Neural progenitor cell (in vitro differentiated cells): Measurements from ENCODE around the gene RHBG. TPM values are rescaled to one million over a fixed set of nuclear protein-coding genes. Genes with fewer than 3 reads are reported as not detected.

Experiments used
- DNase-seq: peaks from one replicate; pipeline ENCODE4 v3.0.0-alpha.2; 2016; ENCODE audit warnings: low spot score
- H2AFZ ChIP-seq: fragments of 200-600 bp; sonication (generic); replicated peaks from 2 replicates; pipeline ENCODE4 v1.6.1; 2016; ENCODE audit warnings: antibody characterized with exemption
- H3F3A ChIP-seq: fragments of 200-600 bp; sonication (generic); 2 replicates; pipeline ENCODE4 v1.6.1; 2016; ENCODE audit warnings: antibody characterized with exemption, low read depth
- H3K27ac ChIP-seq: fragments of 200-600 bp; sonication (generic); 2 replicates; pipeline ENCODE4 v1.5.1; 2016; ENCODE audit warnings: mild to moderate bottlenecking
- H3K27me3 ChIP-seq: fragments of 200-600 bp; sonication (generic); 2 replicates; pipeline ENCODE4 v1.6.1; 2016; ENCODE audit warnings: mild to moderate bottlenecking, moderate library complexity
- H3K36me3 ChIP-seq: fragments of 200-600 bp; sonication (generic); 2 replicates; pipeline ENCODE4 v1.5.1; 2016
- H3K4me1 ChIP-seq: fragments of 200-600 bp; sonication (generic); 2 replicates; pipeline ENCODE4 v1.6.1; 2016; ENCODE audit warnings: mixed run types
- H3K4me2 ChIP-seq: fragments of 200-600 bp; sonication (generic); 2 replicates; pipeline ENCODE4 v1.6.1; 2016
- H3K4me3 ChIP-seq: fragments of 200-600 bp; sonication (generic); 2 replicates; pipeline ENCODE4 v1.5.1; 2016
- H3K79me2 ChIP-seq: fragments of 200-600 bp; sonication (generic); 2 replicates; pipeline ENCODE4 v1.6.1; 2016; ENCODE audit warnings: low read depth
- H3K9ac ChIP-seq: fragments of 200-600 bp; sonication (generic); 2 replicates; pipeline ENCODE4 v1.6.1; 2016
- H3K9me3 ChIP-seq: fragments of 200-600 bp; sonication (generic); 2 replicates; pipeline ENCODE4 v1.5.1; 2016; ENCODE audit warnings: low read depth
- H4K20me1 ChIP-seq: fragments of 200-600 bp; sonication (generic); 2 replicates; pipeline ENCODE4 v1.6.1; 2016; ENCODE audit warnings: low read depth
- H3K27ac Mint-ChIP-seq: 3 replicates; pipeline ENCODE4 v1.8.0; 2021; ENCODE audit warnings: mixed read lengths
- H3K27me3 Mint-ChIP-seq: 2 replicates; pipeline ENCODE4 v1.8.0; 2022; ENCODE audit warnings: low read depth, mild to moderate bottlenecking, inconsistent platforms, moderate library complexity, mixed read lengths; ENCODE audit not compliant: insufficient read depth
- H3K36me3 Mint-ChIP-seq: 3 replicates; pipeline ENCODE4 v1.8.0; 2021; ENCODE audit warnings: mixed read lengths
- H3K4me1 Mint-ChIP-seq: 3 replicates; pipeline ENCODE4 v1.8.0; 2021; ENCODE audit warnings: mixed read lengths
- H3K4me3 Mint-ChIP-seq: 3 replicates; pipeline ENCODE4 v1.8.0; 2021; ENCODE audit warnings: mild to moderate bottlenecking, moderate library complexity, mixed read lengths
- H3K9me3 Mint-ChIP-seq: 3 replicates; pipeline ENCODE4 v1.8.0; 2020; ENCODE audit warnings: mixed read lengths
- EZH2 ChIP-seq: fragments of 200-600 bp; sonication (generic); IDR thresholded peaks from 2 replicates; pipeline ENCODE4 v1.6.1; 2017; ENCODE audit warnings: antibody characterized with exemption, mild to moderate bottlenecking, moderate library complexity
- EZH2phosphoT487 ChIP-seq: fragments of 200-600 bp; sonication (generic); IDR thresholded peaks from 2 replicates; pipeline ENCODE4 v1.6.1; 2017; ENCODE audit warnings: antibody characterized with exemption
- total RNA-seq: library from RNA; depleted of rRNA; stranded (reverse); fragments of >200 nt; gene quantifications from 2 replicates; pipeline ENCODE4 v1.2.3, GENCODE V29; 2015; ENCODE audit warnings: low replicate concordance
- TF ChIP-seq, protein P1 (sequence below): fragments of 200-600 bp; sonication (generic); IDR thresholded peaks from 2 replicates; pipeline ENCODE4 v1.5.1; 2017; ENCODE audit warnings: antibody characterized with exemption, mild to moderate bottlenecking

Gene RHBG
- total RNA-seq, 1 donor from 2014 or later: not detected

GRCh38 chr1:156410740-156411139 is 41.7 kb downstream of the RHBG start:
- no peaks in the 10 kb centered on the region for H3K9me3 ChIP-seq
- no peaks in the 10 kb centered on the region for H3K36me3 Mint-ChIP-seq
- peaks cover 25% of the 10 kb centered on the region for H4K20me1 ChIP-seq
- H3K9ac ChIP-seq: no peak overlapping the region
- H3K4me3 ChIP-seq: no peak overlapping the region
- peak overlapping the region; percentile 39 for H3K4me3 Mint-ChIP-seq
- no peaks in the 10 kb centered on the region for H3F3A ChIP-seq
- H3K36me3 ChIP-seq: no peaks in the 10 kb centered on the region
- no peaks in the 10 kb centered on the region for H3K79me2 ChIP-seq
- peaks cover 57% of the 10 kb centered on the region for H3K27me3 Mint-ChIP-seq
- H3K9me3 Mint-ChIP-seq: no peaks in the 10 kb centered on the region
- H2AFZ ChIP-seq: no peak overlapping the region
- TF ChIP-seq, protein P1, sequence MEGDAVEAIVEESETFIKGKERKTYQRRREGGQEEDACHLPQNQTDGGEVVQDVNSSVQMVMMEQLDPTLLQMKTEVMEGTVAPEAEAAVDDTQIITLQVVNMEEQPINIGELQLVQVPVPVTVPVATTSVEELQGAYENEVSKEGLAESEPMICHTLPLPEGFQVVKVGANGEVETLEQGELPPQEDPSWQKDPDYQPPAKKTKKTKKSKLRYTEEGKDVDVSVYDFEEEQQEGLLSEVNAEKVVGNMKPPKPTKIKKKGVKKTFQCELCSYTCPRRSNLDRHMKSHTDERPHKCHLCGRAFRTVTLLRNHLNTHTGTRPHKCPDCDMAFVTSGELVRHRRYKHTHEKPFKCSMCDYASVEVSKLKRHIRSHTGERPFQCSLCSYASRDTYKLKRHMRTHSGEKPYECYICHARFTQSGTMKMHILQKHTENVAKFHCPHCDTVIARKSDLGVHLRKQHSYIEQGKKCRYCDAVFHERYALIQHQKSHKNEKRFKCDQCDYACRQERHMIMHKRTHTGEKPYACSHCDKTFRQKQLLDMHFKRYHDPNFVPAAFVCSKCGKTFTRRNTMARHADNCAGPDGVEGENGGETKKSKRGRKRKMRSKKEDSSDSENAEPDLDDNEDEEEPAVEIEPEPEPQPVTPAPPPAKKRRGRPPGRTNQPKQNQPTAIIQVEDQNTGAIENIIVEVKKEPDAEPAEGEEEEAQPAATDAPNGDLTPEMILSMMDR: no peak
- TF ChIP-seq EZH2: no peak
- no peak for TF ChIP-seq EZH2phosphoT487
- no peak overlapping the region for H3K27ac Mint-ChIP-seq
- H3K4me2 ChIP-seq: no peak overlapping the region
- no peak for DNase-seq
- no peak overlapping the region for H3K27ac ChIP-seq
- peaks cover 87% of the 10 kb centered on the region for H3K27me3 ChIP-seq
- H3K4me1 Mint-ChIP-seq: no peaks in the 10 kb centered on the region
- H3K4me1 ChIP-seq: no peaks in the 10 kb centered on the region

- Histone ChIP-seq H4K20me1 (peaks cover 36% of the 10 kb centered on the region), H3K9ac (no peak overlapping the region), H3K4me3 (no peak overlapping the region), H3K27ac (no peak overlapping the region), H2AFZ (no peak overlapping the region), H3K4me2 (no peak overlapping the region), H3F3A (no peaks in the 10 kb centered on the region), H3K79me2 (no peaks in the 10 kb centered on the region), H3K9me3 (no peaks in the 10 kb centered on the region), H3K36me3 (no peaks in the 10 kb centered on the region), H3K4me1 (no peaks in the 10 kb centered on the region), H3K27me3 (peaks cover 87% of the 10 kb centered on the region)
- Mint-ChIP-seq H3K4me3 (no peak overlapping the region), H3K36me3 (no peaks in the 10 kb centered on the region), H3K27ac (no peak overlapping the region), H3K9me3 (no peaks in the 10 kb centered on the region), H3K27me3 (peaks cover 56% of the 10 kb centered on the region), H3K4me1 (peaks cover under 1% of the 10 kb centered on the region)
- TF ChIP-seq EZH2phosphoT487 (no peak), EZH2 (no peak)
- TF ChIP-seq, protein P1: no peak
- DNase-seq: no peak
Measured at GRCh38 chr1:156412653-156413321, 43.8 kb downstream of the RHBG start.

DNA sequence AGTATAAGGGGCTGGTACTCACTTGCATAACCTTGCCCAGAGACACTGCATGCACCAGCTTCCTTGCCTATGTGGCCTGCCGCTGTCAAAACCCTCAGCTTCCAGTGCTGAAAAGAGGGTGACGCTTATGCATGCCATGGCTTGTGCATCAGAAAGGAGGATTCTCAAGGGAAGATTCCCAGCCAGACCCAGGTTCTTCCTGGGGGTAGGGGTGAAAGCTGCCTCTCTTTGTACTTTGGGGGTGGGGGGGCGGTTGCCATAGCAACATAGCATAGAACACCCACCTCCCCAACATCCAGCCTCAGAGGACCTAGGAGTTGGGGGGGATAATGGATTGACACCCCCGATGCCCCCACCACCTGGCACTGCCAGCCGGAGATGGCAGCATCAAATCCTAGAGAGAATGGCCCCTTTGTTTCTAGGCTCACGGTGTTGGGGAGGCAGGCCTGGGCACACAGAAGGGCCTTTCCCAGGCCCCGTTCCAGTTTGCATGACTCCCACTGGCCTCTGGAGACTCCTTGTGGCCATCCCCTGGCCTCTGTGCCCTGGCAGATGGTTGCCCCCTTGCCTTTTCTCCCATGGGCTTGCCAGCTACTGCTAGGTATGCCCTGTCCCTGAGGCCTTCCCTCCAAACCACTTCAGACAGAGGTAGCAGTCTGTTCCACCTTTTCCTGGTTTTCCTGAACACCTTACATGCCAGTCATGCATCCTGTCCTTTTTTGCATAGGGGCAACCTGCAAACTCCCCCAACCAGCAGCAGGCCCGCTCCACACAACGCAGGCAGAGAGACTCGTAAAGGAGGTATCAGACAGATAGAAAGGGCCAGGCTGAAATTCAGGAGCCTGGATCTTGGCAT is 44.6 kb downstream of the RHBG start:
- H3K27me3 ChIP-seq: peaks cover 87% of the 10 kb centered on the region
- H3K27ac ChIP-seq: no peak overlapping the region
- no peak for DNase-seq
- no peaks in the 10 kb centered on the region for H3K36me3 Mint-ChIP-seq
- no peaks in the 10 kb centered on the region for H3K4me1 ChIP-seq
- H3K4me3 ChIP-seq: no peak overlapping the region
- H3K4me3 Mint-ChIP-seq: no peak overlapping the region
- no peaks in the 10 kb centered on the region for H3K79me2 ChIP-seq
- H3K27me3 Mint-ChIP-seq: peaks cover 58% of the 10 kb centered on the region
- H3K27ac Mint-ChIP-seq: no peak overlapping the region
- peaks cover 2% of the 10 kb centered on the region for H3K4me1 Mint-ChIP-seq
- no peak overlapping the region for H3K9ac ChIP-seq
- no peaks in the 10 kb centered on the region for H3K9me3 ChIP-seq
- no peaks in the 10 kb centered on the region for H3F3A ChIP-seq
- H3K4me2 ChIP-seq: no peak overlapping the region
- H4K20me1 ChIP-seq: peaks cover 37% of the 10 kb centered on the region
- no peak overlapping the region for H2AFZ ChIP-seq
- TF ChIP-seq, protein P1: no peak
- TF ChIP-seq EZH2phosphoT487 (no peak), EZH2 (no peak)
- H3K9me3 Mint-ChIP-seq: no peaks in the 10 kb centered on the region
- H3K36me3 ChIP-seq: no peaks in the 10 kb centered on the region
